T47D (cell line): ENCODE data around the gene GAK.

ENCODE experiments used
- DNase-seq, 2 experiments: peaks; one replicate each; pipeline versions ENCODE4 v3.0.0 to v3.0.0-alpha.2; 2011 to 2012; ENCODE audit warnings: low read depth in 1 of 2, low spot score in 1 of 2
- JUND ChIP-seq: IDR thresholded peaks from 2 replicates; pipeline ENCODE4 v1.6.1; 2012; ENCODE audit warnings: low read depth
- in situ Hi-C: cut with HindIII; loops from 2 replicates; pipeline ENCODE4 v1.10.0; 2016; ENCODE audit warnings: low sequenced_read_pairs, low pct_unique_long_range_greater_than_20kb

Gene GAK

DNA sequence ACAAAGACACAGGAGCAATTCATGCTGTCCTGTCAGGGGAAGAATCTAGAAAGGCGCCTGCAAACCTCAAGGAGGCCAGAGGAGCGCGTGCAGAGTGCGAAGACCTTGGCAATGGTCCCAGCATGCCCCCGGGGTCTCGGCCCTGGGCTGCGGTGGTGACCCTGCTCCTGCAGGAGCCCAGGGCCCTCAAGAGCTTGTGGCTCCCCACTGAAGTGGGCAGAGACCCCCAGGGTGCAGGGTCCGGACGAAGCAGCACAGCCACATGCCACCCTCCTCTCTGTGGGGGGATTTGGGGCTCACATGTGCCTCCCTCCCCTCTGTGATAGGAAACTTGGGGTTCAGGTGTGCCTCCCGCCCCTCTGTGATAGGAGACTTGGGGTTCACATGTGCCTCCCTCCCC, 39.3 kb downstream of the GAK start:
- in situ Hi-C loops = no loop called here
- no peak for DNase-seq
- no peak for TF ChIP-seq JUND

DNA sequence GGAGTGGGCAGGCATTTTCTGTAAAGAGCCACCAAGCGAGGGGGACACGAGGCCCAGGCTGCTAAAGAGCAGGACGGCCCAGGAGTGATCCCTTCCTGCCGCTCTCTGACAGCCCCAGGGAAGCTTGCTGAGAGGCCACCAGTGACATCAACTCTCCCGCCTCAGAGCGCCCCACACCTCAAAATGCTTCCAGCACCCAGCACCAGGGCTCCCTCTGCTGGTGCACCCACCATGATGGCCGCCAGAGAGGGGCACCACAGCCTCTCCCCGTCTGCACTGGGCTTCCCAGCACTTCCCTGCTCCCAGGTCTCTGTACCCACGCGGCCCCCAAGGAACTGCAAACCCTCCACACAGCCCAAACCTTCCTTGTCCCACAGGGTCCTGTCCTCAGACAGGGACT, 40.4 kb downstream of the GAK start:
- peak in 1 of 2 experiments; percentile 23 for DNase-seq
- in situ Hi-C loops = no loop called here
- no peak for TF ChIP-seq JUND

DNA sequence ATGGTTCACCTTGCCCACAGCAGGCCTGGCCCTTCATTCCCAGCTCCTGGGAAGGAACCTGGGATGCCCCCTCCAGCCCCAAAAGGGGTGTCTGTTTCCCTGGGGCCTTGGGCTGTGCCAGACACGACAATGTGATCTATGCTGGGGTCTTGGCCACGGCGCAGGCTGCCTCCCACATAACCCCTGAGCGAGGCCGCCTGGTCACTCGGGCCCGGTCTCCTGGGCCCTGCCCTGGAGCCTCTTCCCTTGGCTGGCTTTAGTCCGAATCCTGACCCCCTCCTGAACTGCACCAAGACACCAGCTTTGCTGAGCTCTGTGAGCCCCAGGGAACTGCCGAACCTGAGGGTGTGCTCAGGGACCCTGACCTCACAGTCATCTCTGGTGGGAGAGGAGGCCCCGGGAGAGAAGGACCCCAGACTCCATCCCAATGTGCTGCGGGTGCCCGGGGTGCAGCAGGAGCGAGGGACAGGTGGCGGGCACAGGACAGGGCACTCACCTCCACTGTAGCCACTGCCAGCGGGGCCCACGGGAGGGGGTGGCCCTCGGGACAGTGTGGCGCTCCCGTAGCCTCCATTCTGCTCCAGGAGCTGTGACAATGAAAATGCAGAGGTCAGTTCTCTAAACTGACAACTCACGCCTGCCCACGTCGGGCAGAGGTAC, 42.0 kb downstream of the GAK start:
- TF ChIP-seq JUND = no peak
- in situ Hi-C loops = no loop called here
- DNase-seq = no peak

DNA sequence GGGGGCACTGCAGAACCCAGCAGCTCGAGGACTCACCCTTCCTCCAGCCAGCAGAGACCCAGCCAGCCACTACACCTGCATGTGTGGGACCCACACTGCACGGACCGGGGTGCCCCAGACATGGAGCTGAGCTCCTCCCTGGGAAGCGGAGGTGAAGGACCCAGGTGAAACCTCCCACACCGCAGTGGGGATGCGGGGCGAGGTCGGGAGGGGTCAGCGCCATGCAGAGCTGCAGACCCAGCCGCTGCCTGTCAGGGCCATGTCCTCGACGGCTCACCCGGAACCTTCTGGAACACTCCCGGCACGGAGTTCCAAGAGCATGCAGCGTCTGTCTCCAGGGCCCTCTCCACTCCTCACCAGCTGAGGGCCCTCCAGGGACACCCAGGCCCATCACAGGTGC, 42.6 kb downstream of the GAK start:
- TF ChIP-seq JUND = no peak
- DNase-seq = no peak
- in situ Hi-C loops = no loop called here

DNA sequence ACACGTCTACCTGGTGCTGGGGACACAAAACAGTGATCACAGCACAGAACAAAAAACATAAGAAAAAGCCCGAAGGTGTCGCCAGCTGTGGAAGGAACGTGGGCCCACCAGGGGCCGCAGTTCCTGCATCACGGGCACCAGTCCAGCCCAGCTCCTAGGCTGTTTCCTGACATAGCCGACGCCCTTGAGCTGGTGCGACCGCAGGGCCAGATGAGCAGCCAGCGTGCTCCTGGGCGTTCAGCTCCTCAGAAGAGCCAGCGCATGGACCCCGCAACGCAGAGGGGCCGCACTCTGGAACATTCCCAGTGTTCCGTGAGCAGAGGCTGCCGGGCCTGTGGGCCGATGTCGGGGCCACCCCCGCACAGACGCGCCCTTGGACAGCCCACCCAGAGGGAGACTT, 44.1 kb downstream of the GAK start:
- in situ Hi-C loops = no loop called here
- TF ChIP-seq JUND = no peak
- DNase-seq = no peak

DNA sequence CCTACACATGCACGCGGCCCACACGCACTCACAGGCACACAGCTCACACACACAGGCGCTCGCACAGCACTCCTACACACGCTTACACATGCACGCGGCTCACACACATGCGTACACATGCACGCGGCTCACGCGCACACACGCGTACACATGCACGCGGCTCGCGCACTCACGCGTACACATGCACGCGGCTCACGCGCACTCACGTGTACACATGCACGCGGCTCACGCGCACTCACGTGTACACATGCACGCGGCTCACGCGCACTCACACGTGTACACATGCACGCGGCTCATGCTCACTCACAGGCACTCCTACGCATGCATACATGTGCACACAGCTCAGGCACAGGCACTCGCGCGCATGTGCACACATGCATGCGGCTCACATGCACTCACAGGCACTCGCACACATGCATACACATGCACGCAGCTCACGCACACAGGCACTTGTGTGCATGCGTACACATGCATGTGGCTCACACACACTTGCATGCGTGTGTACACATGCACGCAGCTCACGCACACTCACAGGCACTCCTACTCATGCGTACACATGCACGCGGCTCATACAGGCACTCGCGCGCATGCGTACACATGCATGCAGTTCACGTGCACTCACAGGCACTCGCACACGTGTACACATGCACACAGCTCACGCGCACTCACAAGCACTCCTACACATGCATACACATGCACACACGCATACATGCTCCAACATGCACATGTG, 44.9 kb downstream of the GAK start:
- no peak for TF ChIP-seq JUND

DNA sequence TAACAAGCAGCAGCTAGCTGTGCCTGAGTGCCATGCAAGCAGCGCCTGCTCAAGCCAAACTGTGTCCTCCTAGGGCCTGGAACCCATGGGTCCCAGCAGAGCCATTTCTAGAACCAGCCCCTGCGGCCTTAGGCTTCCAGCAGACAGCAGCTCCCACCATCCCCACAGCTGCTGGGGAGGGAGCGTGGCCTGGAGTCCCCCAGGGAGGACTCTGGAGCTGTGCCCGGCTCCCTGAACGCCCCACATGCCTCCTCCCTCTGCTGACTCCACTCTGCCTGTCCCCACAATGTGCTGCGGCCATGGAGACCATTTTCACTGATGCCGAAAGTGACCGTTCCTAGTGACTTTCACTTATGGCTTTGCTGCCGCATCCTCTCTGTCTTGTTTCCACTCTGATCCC, 45.9 kb downstream of the GAK start:
- in situ Hi-C loops = no loop called here

More for the DNA sequence above, 44.9 kb downstream of the GAK start:
- DNase-seq = no peak
- in situ Hi-C loops = no loop called here

DNA sequence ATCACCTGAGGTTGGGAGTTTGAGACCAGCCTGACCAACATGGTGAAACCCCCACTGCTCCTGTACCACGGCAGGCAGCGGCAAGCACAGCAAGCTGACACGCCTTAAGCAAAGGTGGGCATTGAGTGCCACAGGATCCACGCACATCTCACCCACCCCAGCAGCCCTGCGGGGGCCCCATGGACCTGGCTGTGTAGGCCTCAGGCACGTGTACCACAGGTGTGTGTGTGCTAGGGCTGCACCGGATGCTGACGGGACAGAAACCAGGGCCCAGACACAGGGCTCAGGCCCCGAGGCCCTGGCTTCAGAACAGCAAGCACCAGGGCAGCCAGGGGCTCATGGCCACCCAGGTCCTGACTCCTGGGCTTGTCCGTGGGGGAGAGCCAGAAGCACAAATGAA, 46.8 kb downstream of the GAK start:
- in situ Hi-C loops = no loop called here
- TF ChIP-seq JUND = no peak
- DNase-seq = no peak

More for the DNA sequence above, 45.9 kb downstream of the GAK start:
- TF ChIP-seq JUND = no peak
- no peak for DNase-seq

DNA sequence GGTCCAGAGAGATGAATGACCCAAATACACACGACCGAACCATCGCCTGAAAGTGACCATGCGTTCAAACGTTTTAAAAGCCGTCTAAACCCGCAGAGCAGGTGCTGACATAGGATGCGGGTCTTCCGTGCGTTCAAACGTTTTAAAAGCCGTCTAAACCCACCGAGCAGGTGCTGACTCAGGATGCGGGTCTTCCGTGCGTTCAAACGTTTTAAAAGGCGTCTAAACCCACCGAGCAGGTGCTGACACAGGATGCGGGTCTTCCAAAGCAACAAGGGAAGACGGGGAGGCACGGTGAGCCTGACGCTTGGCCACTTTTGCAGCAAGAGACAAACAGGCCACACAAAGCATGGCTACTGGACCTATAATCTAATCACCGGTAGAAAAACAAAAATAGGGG, 47.2 kb downstream of the GAK start:
- DNase-seq = no peak
- TF ChIP-seq JUND = no peak
- in situ Hi-C loops = no loop called here

DNA sequence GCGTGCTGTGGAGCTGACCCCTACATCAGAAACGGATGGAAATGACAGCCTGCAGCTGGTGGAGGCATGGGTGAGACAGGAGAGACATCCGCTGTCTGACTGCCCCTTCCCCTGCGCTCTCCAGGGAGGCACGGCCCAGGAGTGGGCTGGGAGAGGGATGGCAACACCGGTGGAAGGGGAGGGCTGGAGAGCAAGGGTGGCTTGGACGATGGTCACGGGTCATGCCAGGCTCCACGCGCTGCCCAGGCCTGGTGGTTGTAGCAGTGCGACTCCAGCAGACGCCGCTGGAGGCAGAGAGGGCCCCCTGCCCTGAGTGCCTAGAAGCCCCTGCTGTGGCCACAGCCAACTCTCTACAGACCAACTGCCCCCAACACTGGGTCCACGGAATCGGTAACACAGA, 47.9 kb downstream of the GAK start:
- in situ Hi-C loops = no loop called here
- TF ChIP-seq JUND = no peak
- DNase-seq = no peak

DNA sequence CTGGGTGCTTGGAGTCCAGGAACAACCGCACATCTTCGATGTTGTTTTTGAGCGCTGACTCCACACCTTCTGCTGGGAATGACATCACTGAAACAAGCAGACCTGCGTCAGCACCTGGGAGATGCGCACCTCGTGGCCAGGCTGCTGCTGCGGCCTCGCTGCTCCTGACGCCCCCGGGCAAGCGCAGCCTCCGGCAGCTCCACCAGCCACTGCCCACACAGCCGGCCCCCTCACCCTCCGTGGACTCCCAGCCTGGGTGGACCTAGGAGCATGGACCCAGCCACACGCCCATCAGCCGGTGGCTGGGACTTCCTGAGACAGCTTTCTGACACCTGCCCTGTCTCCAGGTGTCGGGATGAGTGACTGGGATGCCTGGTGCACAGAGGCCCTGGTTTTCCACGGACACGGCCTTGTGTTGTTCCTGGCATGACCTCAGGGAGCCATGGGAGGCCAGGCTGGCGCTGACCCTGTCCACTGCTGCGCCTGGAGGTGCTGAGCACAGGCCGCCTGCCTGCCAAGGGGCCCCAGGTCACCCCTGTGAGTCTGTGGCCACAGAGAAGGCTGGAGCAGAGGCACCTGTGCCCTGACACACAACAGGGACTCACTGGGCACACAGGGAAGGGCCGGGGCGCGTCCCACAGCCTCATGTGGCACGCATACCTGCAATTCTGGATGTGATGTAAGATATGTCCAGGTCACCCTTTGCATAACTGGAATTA, 48.6 kb downstream of the GAK start:
- no peak for TF ChIP-seq JUND

DNA sequence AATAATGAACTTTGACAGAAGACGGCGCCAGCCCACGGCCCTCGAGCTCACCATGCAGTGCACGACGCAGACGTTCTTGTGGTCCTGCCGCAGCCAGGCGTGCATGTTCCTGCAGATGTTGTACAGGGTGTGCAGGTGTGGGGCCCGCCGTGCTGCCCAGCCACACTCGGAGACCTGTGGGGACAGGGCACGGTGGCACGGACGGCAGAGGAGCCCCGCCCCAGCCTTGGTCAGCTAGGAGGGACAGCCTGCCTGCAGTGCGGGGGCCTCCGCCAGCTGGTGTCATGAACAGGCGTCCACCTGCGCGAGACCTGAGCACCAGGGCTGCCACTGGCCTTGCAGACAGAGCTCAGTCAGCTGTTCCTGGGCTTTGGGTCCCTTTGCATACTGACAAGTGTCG, 49.5 kb downstream of the GAK start:
- TF ChIP-seq JUND = no peak
- DNase-seq = no peak
- in situ Hi-C loops = no loop called here

More for the DNA sequence above, 48.6 kb downstream of the GAK start:
- in situ Hi-C loops = no loop called here
- DNase-seq = no peak

DNA sequence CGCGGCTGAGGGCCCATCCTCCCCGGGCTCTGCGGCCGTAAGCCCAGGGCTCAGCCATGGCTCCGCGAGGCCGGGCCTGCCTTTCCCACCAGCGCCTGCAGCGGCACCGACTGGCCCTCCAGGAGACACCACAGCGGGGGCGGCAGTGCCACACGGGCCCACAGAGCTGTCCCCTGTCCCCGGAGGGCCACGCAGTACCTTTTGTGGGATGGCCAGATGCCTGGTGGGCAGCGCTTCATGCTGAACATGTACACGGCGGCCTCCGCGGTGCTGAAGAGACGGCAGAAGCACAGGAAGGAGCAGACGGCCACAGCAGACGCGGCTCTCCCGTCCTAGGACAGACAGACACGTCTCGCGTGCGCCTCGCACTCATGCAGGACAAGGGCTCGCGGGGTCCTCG, 50.4 kb downstream of the GAK start:
- in situ Hi-C loops = no loop called here
- no peak for TF ChIP-seq JUND
- no peak for DNase-seq
